Dermis microvascular lymphatic vessel endothelial cell (primary cell): ENCODE data around the gene PFDN4. TPM values are rescaled to one million over a fixed set of nuclear protein-coding genes. Genes with fewer than 3 reads are reported as not detected.
A peak's percentile ranks its signal among the peaks of the same experiment; 100 is the strongest.

ENCODE experiments used
- DNase-seq, 2 donors: peaks; one replicate each; pipeline versions ENCODE4 v3.0.0 to v3.0.0-alpha.2; 2010; ENCODE audit warnings: low read depth in 2 of 2
- total RNA-seq: library from RNA; depleted of rRNA; stranded (reverse); fragments of >200 nt; gene quantifications from 2 replicates; pipeline ENCODE4 v1.2.1, GENCODE V29; 2014

The PFDN4 gene, protein sequence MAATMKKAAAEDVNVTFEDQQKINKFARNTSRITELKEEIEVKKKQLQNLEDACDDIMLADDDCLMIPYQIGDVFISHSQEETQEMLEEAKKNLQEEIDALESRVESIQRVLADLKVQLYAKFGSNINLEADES
- total RNA-seq = 52.1 and 70.0 TPM in 2 replicates

DNA sequence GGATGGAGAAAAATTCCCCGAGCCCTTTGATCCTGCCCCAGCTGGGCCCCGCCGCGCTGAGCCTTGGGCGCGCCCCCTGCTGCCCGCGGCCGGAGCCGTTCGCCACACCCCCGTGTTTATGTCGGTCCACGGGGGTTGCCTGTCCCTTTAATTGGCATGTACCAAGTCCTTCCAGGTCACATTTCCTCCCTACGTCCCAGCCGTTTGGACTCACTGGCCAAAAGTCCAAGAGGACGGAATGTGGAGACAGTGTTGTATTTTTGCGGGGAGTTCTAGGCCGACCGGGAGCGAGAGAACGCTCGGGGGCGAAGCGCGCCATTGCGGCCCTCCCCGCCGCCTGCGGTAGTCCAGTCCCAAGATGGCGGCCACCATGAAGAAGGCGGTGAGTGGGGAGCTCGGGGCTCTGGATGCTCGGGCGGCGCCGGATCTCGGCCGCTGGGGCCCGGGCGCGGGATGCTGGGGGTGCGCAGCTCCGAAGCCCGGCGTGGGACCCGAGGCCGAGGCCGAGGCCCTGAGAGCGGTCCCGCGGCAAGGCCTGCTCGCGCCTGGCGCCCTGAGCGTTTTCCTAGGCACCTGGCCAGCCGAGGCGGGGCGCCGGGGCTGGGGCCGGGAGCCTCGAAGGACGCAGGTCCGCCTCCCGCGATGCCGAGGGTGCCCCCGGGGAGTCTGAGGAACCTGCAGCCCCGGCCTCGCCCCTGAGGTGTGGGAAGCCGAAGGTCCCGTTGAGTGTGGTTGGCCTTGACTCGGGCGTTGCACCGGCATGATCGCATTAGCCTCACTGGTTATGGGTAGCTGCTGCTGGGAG is at the start of gene PFDN4:
PFDN4 (plus strand) TSS at position 345 of the 805 bp plus-strand sequence; CDS start at position 359, 14 bp downstream.
- DNase-seq = peak; percentile 70 to 88

DNA sequence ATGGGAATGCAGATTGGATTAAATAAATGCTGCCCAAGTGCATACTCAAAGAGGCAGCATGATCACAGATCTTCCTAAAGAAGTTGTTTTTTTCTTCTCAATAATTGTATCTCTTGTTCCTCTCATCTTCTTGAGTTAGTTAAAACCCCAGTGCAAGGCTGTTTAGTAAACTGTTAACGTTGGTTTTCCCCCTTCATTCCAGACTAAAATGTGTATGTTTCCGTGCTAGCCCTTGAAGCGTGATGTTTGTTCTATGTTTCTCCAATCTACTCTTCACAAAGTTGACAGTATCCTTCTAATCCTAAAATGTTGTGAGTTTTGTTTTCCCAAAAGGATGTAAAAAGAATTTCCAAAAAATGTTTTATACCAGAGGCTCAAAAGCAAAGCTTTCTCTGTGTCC is 49.7 kb upstream of the PFDN4 start:
- DNase-seq = no peak

DNA sequence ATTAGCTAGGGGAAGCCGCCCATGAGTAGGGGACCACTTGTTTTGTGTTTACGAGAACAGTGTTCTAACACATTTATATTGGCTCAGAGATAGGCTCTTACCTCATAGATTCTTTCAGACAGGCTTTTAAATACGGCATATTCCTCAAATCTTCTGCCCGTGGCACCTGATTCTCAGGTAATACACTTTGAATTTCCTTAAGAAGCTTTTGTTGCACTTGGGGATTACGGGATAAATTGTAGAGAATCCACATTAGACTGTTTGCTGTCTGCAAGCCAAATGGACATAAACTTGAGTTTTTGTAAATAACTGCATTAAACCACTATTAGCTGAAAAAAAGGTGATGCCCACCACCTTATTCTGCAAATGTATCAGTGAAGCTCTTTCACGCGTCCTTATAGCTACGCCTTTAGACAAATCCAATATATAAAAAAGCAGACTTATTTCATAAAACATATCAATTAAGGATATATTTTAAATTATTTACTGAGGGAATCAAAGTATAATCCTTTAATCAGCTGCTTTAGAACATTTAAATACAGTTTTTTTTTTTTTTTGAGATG is 49.0 kb upstream of the PFDN4 start:
- DNase-seq = no peak

DNA sequence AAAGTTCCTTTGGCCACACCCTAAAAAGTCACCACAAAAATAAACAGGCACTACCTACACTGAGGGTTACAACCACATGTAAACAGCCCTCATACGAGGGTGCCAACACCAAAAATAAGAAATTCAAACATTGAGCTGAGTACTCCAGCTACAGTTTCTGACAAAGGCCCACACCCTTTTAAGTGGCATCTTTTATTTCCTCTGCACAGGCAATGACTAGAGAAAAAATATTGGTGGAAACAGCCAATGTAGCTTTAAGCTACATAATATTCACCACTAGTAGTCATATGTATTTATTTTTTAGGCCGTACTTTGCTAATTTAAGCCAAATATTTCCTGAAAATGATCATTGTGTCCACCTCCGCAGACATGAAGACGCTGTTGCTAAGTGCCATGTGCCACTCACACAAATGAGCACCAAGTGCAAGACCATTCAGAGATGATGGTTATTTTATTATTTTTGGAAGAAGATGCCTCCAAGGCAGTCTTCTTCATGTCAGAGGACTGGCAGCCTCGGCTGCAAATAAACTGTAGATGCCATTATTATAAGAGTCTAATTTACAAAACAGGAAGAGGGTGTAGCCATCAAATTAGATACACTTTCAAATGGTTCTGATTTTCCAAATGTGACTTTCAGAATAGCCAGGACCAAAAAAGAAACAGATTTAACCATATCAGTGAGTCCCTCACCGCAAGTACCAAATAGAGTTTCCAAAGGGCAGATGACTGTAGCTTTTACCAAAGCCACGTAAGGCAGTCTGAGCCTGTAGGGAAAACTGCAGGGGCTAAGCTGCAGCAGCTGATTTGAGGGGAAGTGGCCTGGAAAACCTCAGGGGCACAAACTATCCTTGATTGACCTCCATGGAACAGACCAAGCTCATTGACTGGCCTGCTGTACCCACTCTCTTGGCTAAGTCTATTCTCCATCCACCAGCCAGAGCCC is 47.6 kb upstream of the PFDN4 start:
- no peak for DNase-seq

DNA sequence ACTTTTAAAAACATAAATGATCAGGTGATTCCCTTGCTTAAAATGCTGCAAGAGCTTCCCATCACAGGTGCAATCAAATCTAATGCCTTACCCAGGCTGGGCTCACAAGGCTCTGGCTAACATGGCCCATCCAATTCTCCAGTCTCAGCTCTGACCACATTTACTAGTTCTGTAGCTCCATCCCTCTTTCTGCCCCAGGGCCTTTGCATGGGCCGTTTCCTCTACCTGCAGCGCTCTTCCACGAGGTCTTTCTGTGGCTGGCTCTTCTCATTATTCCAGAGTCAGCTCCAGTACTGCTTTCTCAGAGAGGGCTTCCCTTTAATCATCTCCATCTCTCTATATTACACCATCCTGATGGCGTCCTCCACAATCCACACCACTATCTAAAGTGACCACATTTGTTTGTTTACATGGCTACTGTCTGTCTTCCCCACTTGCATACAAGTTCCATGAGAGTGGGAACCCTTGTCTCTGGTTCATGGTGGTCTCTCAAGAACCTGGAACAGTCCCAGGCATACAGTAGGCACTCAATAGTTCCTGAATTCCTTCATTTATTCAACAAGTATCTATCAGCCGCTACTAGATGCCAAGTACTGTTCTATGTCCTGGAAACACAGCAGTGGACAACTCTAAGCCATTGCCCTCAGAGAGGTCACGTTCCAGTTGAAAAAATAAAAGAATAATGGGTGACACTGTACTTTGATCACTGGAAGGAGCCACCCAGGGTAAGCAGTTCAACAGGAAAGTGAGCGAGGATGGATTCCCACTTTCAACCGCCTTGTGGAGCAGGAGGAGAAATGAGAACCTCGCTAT is 46.7 kb upstream of the PFDN4 start:
- DNase-seq = no peak

DNA sequence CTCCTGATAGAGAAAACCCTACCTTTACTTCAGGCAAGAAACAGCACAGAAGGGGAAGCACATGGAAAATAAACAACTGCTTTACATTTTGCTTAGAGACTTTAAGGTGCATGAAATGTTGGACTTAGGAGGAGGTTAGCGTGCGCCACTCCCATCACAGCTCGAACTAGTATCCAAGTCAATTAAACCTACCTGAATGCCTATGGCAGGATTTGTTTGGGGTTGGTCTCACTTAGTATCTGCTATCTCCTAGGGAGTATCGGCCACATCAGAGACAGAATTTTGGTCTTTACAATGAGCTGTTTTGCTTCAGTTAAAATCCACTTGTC is 46.1 kb upstream of the PFDN4 start:
- no peak for DNase-seq

DNA sequence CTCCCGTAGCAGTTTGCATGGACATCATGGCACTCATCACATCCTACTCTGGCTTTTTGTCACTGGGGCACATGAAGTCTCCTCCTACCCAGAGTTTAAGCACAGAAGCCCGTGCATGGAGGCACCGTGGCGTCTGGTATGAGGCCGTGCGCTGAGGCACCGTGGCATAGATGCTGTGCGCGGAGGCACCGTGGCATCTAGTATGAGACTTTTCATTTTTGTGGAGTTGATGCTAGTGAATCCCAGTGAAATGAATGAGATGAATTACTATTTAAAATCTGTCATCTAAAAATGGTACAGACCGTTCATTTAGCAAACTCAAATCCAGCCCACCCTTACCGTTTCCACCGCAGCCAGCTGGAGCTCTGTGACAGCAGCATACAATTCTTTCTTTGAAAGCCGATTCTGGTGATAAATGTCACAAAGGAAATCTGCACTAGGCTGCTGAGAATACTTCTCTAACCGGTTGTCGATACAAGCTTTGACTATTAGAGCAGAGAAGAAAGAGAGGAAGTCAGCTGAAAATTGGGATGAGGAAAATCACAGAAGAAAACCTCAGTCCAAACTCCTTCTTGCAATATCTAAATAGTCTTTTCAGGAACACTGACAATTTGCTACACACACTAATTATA is 45.4 kb upstream of the PFDN4 start:
- no peak for DNase-seq

DNA sequence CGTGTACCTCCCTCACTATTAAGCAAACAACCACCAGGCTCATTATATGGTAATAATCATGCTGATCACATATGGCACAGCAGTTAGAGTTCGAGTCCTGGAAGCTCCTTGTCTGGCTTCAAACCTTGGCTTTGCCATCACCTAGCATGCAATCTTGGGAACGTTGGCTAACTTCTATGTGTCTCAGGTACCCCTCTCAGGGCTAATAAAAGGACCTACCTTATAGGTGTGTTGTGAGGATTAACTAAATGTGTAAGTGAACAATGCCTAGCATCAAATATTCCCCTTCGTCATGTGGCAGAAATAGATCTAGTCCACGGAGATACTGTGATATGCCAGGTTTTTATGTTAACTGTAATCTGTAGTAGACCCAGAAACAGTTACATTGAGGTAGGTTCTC is 44.5 kb upstream of the PFDN4 start:
- no peak for DNase-seq

DNA sequence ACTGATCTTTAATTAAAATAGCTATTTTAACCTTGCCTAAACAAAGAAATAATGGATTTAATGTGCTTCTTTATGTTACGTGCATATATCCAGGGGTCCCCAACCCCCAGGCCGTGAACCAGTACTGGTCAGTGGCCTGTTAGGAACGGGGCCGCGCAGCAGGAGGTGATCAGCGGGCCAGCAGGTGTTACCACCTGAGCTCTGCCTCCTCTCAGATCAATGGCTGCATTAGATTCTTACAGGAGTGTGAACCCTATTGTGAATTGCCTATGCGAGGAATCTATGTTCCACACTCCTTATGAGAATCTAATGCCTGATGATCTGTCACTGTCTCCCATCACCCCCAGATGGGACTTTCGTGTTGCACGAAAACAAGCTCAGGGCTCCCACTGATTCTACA is 42.9 kb upstream of the PFDN4 start:
- no peak for DNase-seq

DNA sequence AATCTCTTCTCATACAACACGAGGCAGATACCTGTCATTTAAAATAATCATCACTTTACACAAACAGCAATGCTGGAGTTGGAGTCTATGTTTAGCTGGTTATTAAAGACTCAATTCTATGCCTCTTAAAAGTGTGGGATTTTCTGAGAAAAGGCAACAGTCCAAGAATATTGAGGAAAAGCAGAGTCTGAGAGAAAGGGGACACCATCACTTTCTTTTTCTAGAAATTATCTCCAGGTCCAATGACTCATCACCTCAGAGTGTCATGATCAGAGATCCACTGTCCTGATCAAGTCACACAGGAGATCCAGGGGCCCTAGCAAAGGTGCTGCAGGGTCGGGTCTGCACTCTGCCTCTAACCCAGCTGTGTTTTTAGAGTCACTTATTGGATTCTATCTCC is 42.1 kb upstream of the PFDN4 start:
- no peak for DNase-seq

DNA sequence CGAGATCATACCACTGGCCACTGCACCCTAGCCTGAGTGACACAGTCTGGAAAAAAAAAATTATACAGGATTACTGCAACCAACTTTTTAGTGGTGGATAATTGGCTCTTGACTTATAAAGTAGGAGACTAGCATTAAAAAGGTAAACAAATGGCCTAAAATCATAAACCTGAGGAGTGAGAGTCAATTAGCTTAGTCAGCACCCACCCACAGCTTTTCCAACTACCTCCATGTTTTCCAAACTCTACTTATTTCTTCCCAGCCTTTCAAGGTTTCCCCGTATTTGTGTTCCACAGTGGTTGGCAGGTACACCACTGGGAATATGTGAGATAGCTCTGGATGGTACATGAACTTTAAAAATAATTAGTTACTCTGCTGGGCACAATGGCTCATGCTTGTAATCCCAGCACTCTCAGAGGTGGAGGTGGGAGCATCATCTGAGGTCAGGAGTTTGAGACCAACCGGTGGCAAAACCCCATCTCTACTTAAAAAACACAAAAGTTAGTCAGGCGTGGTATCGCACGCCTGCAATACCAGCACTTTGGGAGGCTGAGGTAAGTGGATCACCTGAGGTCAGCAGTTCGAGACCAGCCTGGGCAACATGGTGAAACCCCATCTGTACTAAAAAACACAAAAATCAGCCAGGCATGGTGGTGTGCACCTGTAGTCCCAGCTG is 40.8 kb upstream of the PFDN4 start:
- DNase-seq = no peak

DNA sequence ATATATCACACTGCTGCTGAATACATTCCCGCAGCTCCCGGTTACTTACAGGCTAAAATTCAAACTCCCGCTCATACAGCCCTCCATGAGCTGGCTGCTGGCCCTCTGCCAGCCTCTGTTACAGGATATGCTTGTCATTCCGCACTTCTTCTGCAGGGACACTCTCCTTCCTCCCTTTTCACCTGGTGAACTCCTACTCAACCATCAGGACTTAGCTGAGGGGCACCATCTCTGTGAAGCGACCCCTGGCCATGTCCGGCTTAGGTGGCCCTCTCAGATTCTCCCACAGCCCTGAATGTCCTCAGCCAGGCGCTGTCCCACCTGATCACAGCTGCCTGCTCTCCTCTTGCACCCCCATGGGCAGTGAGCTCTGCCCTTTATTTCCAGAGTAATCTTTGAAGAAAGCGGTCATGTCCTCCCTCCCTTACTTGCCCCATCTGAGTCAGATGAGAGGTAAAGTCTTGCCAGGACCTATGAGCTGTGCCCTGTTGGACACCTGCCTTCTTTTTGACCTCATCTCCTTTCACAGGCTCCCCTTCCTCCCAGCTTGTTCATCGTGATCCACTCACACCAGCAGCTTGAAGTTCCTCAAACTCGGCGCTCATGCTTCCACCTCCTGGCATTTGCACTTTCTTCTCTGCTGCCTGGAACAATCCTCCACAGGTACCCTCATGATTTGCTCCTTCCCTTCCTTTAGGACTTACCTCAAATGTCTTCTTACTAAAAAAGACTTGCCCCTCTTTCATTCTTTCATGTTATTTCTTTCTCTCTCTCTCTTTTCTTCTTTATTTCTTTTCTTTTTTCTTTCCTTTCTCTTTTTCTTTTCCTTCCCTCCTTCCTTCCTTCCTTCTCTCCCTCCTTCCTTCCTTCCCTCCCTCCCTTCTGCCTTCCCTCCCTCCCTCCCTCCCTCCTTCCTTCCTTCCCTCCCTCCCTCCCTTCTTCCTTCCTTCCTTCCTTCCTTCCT is 39.7 kb upstream of the PFDN4 start:
- DNase-seq = peak; percentile 7 to 14

DNA sequence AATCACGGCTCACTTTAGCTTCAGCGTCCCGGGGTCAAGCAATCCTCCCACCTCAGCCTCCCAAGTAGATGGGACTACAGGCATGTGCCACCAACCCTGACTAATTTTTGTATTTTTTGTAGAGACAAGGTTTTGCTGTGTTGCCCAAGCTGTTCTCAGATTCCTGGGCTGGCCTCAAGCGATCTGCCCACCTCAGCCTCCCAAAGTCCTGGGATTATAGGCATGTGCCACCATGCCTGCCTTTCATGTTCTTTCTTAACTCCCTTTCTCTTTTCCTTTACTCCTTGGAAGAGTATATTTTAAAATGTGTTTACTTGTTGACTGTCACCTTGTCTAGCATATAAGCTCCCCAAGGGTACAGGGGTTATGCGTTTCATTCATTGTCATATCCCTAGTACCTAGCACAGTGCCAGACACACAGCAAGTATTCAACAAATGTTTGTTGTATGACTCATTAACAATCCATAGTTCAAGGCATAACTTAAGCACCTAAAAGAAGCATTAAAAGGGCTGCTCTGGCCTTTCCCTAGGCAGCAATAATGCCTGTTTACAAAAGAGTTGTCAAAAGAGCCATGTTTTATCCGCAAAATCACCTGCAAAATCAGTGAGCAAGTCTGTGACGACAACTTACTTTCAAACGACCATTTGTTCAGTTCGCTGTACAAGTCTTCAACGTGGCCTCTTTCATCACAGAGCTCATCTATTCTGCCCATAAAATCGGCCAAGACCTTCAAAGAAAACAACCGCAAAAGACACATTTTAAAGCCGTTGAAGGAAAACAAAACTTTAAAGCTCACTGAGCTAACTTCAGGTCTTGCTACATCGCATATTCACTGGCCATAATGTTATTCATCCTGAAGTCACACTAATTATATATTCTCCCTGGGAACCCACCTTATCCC is 38.7 kb upstream of the PFDN4 start:
- DNase-seq = no peak

DNA sequence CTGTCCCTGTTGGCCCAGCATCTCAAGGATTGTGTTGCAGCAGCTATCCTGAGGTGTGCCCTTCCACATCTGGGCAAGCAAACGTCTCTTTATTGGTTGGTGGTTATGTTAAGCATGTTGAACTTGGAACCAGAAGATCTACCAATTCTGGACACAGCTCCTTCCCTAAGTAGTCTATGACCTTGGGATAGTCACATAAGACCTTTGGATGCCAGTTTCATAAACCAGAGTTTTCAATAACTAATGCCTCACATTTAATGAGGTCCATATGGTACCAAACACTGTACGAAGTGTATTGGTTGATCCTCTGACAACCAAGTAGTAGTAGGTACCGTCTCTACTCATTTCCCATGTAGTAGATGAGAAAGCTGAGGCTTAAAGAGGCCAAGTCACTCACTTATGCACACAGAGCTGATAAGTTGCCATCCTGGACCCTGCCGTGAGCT is 37.8 kb upstream of the PFDN4 start:
- no peak for DNase-seq

DNA sequence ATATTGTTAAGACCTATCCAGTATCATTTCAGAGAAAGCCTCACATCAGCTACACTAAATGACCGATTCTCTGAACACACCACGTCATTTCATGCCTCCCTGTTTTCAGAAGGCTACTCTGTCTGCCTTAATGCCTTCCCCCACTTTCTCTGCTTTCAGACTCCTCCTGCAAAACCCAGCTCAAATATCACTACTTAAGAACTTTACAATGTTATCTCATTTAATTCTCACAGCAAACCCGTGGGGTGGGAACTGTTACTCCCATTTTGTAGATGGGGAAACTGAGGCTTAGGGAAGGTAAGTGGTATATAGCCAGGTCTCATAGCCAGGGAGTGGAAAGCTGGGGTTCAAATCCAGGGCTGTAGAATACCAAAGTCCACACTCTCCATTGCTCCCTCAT is 36.9 kb upstream of the PFDN4 start:
- DNase-seq = no peak

DNA sequence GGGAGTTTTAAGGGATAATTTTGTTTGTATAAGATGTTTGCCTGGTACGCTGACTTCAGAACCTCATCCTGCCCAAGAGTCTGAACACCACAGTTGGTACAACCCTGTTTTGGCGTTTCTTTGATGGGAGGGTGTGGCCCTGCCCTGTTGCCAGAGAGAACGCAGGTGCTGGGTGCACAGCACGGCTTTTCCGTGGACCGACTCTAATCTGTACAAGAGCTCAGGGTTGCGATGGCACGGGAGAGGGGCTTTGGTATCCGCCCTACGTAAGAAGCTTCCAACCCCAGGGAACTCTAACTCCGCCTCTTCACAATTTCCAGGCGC is 35.4 kb upstream of the PFDN4 start:
- DNase-seq = no peak

DNA sequence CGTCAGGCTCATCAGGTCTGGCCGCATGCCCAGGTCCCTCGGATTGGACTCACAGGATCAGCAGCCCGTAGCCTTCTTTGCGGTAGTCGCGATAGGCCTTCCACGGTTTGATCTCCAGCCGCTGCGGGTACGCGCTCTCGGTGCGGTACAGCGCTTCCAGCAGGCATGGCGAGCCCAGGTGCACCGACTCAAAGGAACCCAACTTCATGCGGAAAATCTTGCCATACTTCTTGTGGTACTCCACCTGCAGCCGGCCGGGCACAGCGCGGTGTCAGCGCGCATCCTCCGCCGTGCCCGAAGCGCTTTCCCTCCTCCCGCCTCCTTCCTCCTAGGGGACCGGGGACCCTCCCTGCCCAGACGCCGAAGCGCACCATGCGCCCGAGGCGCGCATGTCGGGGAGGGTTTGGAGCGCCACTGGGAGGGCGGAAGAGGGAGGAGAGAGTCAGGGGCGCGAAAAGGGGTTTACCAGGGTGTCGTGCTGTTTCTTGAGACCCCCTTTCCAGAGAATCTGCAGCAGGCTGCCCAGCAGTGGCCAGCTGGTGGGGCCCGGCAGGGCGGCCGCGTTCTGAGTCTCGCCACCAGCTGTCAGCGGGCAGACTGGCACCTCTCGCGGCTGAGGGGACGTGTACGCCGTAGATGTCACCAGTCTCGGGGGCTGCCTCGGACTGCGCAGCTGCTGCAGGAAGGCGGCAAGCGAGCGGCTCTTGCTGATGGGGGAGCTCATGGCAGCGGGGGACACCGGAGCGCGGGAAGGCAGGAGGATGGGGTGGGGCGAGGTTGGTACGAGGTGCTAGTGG is 34.8 kb upstream of the PFDN4 start:
- no peak for DNase-seq
